Neural cell (in vitro differentiated cells): ENCODE data around the gene ETV7. TPM values are rescaled to one million over a fixed set of nuclear protein-coding genes. Genes with fewer than 3 reads are reported as not detected.

ENCODE experiments used
- H2AFZ ChIP-seq: fragments of 200-600, 300-800 bp; sonication (generic), shearing (Covaris generic); 2 replicates; pipeline ENCODE4 v1.6.0; 2014; ENCODE audit warnings: low read depth, mild to moderate bottlenecking, antibody characterized with exemption, low read length, moderate library complexity
- H3F3A ChIP-seq: fragments of 200-600 bp; shearing (Covaris generic); 2 replicates; pipeline ENCODE4 v1.6.1; 2016; ENCODE audit warnings: mild to moderate bottlenecking, moderate library complexity, mixed read lengths, antibody characterized with exemption, low read length; ENCODE audit not compliant: insufficient read depth, poor library complexity, severe bottlenecking
- H3K27ac ChIP-seq: fragments of 200-600, 300-800 bp; sonication (generic), shearing (Covaris generic); 2 replicates; pipeline ENCODE4 v1.5.1; 2014; ENCODE audit warnings: mild to moderate bottlenecking, low read length, moderate library complexity
- H3K27me3 ChIP-seq: fragments of 300-800, 200-600 bp; sonication (generic), shearing (Covaris generic); 2 replicates; pipeline ENCODE4 v1.6.0; 2014; ENCODE audit warnings: mild to moderate bottlenecking, low read depth, low read length, moderate library complexity; ENCODE audit not compliant: insufficient read depth
- H3K36me3 ChIP-seq: fragments of 300-800, 200-600 bp; sonication (generic), shearing (Covaris generic); 2 replicates; pipeline ENCODE4 v1.5.1; 2014; ENCODE audit warnings: mild to moderate bottlenecking, antibody characterized with exemption, low read length, moderate library complexity; ENCODE audit not compliant: insufficient read depth
- H3K4me2 ChIP-seq: fragments of 300-800, 200-600 bp; sonication (generic), shearing (Covaris generic); 2 replicates; pipeline ENCODE4 v1.6.0; 2014; ENCODE audit warnings: mild to moderate bottlenecking, low read length
- H3K4me3 ChIP-seq: fragments of 300-800, 200-600 bp; sonication (generic), shearing (Covaris generic); 2 replicates; pipeline ENCODE4 v1.5.1; 2014; ENCODE audit warnings: mild to moderate bottlenecking, low read length, moderate library complexity
- H3K79me2 ChIP-seq: fragments of 200-600 bp; shearing (Covaris generic); replicated peaks from 2 replicates; pipeline ENCODE4 v1.6.0; 2014; ENCODE audit warnings: mild to moderate bottlenecking, low read length, moderate library complexity; ENCODE audit not compliant: insufficient read depth
- H3K9ac ChIP-seq: fragments of 300-800, 200-600 bp; sonication (generic), shearing (Covaris generic); 2 replicates; pipeline ENCODE4 v1.6.1; 2016; ENCODE audit warnings: mild to moderate bottlenecking, low read length, mixed read lengths
- H3K9me2 ChIP-seq: fragments of 200-600 bp; shearing (Covaris generic); 2 replicates; pipeline ENCODE4 v1.6.1; 2016; ENCODE audit warnings: mild to moderate bottlenecking, low read length, mixed read lengths; ENCODE audit not compliant: insufficient read depth
- H3K9me3 ChIP-seq: fragments of 200-600, 300-800 bp; sonication (generic), shearing (Covaris generic); 2 replicates; pipeline ENCODE4 v1.6.1; 2016; ENCODE audit warnings: mild to moderate bottlenecking, mixed run types, low read length, moderate library complexity, mixed read lengths
- H4K20me1 ChIP-seq: fragments of 200-600 bp; shearing (Covaris generic); 2 replicates; pipeline ENCODE4 v1.6.1; 2016; ENCODE audit warnings: mild to moderate bottlenecking, mixed run types; ENCODE audit not compliant: insufficient read depth
- EP300 ChIP-seq: fragments of 450-650 bp; conservative IDR thresholded peaks from 2 replicates; pipeline ENCODE4 v1.6.1; 2014; ENCODE audit warnings: antibody characterized with exemption, mild to moderate bottlenecking, moderate library complexity; ENCODE audit not compliant: poor library complexity, severe bottlenecking
- EZH2 ChIP-seq: fragments of 200-600, 300-800 bp; shearing (Covaris generic), sonication (generic); IDR thresholded peaks from 2 replicates; pipeline ENCODE4 v1.6.1; 2014; ENCODE audit warnings: antibody characterized with exemption, low read length, borderline replicate concordance, mild to moderate bottlenecking; ENCODE audit not compliant: insufficient read depth, poor library complexity, severe bottlenecking
- MXI1 ChIP-seq: fragments of 450-650 bp; conservative IDR thresholded peaks from 2 replicates; pipeline ENCODE4 v1.6.1; 2014; ENCODE audit warnings: antibody characterized with exemption, mild to moderate bottlenecking; ENCODE audit not compliant: poor library complexity, severe bottlenecking
- POLR2AphosphoS5 ChIP-seq: IDR thresholded peaks from 2 replicates; pipeline ENCODE4 v1.6.1; 2012
- RAD21 ChIP-seq: fragments of 450-650 bp; conservative IDR thresholded peaks from 2 replicates; pipeline ENCODE4 v1.6.1; 2014; ENCODE audit warnings: antibody characterized with exemption, mild to moderate bottlenecking, moderate library complexity
- SMC3 ChIP-seq: fragments of 450-650 bp; conservative IDR thresholded peaks from 2 replicates; pipeline ENCODE4 v1.6.1; 2014; ENCODE audit warnings: antibody characterized with exemption, mild to moderate bottlenecking, moderate library complexity; ENCODE audit not compliant: poor library complexity
- TAF1 ChIP-seq: IDR thresholded peaks from 2 replicates; pipeline ENCODE4 v1.6.1; 2012; ENCODE audit warnings: low read depth
- polyA plus RNA-seq: library from polyadenylated mRNA; depleted of rRNA; stranded (reverse); fragments of >200 nt; gene quantifications from 2 replicates; pipeline ENCODE4 v1.2.3, GENCODE V29; 2014
- TF ChIP-seq, protein P1 (sequence below): fragments of 450-650 bp; IDR thresholded peaks from 2 replicates; pipeline ENCODE4 v1.5.1; 2014; ENCODE audit warnings: antibody characterized with exemption, mild to moderate bottlenecking, moderate library complexity; ENCODE audit not compliant: poor library complexity, severe bottlenecking
- TF ChIP-seq, protein P2 (sequence below): IDR thresholded peaks from 2 replicates; pipeline ENCODE4 v1.6.1; 2012; ENCODE audit warnings: borderline replicate concordance

ETV7 gene
- polyA plus RNA-seq, 1 donor from 2014 or later, result not detected

DNA sequence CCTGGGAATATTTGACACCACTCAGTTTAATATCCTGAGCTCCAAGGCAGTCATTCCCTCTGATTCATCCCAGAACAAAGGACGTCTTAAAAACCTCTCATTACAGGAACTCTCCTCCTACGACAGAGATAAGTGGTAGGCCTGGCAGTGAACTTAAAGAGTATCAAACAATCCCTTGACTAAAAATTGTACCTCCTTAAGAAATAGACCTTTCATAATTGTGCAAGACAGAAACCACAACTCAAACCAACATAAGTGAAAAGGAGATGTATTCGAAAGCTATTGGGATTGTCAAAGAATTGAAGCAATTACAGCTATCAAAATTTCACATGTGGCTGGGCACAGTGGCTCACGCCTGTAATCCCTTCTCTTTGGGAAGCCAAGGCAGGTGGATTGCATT lies 31.6 kb downstream of the ETV7 start:
- H3K4me2 ChIP-seq, result no peak overlapping the region
- H3K36me3 ChIP-seq, result no peaks in the 10 kb centered on the region
- no peaks in the 10 kb centered on the region for H3K9me3 ChIP-seq
- H3K4me3 ChIP-seq, result no peak overlapping the region
- H3K9me2 ChIP-seq, result no peaks in the 10 kb centered on the region
- H3K9ac ChIP-seq, result no peak overlapping the region
- H3K79me2 ChIP-seq, result no peaks in the 10 kb centered on the region
- H3K27ac ChIP-seq, result no peak overlapping the region
- no peaks in the 10 kb centered on the region for H3K27me3 ChIP-seq
- no peaks in the 10 kb centered on the region for H3F3A ChIP-seq
- TF ChIP-seq SMC3, result no peak
- no peak for TF ChIP-seq EZH2
- no peak for TF ChIP-seq RAD21
- TF ChIP-seq MXI1, result no peak
- TF ChIP-seq POLR2AphosphoS5, result no peak
- TF ChIP-seq, protein P1, sequence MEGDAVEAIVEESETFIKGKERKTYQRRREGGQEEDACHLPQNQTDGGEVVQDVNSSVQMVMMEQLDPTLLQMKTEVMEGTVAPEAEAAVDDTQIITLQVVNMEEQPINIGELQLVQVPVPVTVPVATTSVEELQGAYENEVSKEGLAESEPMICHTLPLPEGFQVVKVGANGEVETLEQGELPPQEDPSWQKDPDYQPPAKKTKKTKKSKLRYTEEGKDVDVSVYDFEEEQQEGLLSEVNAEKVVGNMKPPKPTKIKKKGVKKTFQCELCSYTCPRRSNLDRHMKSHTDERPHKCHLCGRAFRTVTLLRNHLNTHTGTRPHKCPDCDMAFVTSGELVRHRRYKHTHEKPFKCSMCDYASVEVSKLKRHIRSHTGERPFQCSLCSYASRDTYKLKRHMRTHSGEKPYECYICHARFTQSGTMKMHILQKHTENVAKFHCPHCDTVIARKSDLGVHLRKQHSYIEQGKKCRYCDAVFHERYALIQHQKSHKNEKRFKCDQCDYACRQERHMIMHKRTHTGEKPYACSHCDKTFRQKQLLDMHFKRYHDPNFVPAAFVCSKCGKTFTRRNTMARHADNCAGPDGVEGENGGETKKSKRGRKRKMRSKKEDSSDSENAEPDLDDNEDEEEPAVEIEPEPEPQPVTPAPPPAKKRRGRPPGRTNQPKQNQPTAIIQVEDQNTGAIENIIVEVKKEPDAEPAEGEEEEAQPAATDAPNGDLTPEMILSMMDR, result no peak
- no peak overlapping the region for H2AFZ ChIP-seq
- H4K20me1 ChIP-seq, result no peaks in the 10 kb centered on the region

DNA sequence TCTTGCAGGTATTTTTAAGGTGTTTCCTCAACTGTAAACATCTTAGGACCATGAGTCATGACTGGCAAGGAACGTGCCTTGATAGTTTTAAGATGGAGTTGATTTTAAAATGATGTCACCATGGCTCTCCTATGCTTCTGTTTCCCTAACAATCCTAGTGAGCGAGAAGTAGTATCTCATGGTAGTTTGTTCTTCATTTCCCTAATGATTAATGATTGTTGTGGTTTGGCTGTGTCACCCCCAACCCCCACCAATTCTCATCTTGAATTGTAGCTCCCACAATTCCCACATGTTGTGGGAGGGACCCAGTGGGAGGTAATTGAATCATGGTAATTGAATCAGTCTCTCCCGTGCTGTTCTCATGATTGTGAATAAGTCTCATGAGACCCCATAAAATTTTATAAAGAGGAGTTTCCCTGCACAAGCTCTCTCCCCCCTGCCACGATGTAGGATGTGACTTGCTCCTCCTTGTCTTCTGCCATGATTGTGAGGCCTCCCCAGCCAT lies 34.0 kb downstream of the ETV7 start:
- H3K4me3 ChIP-seq, result no peak overlapping the region
- TF ChIP-seq RAD21, result no peak
- TF ChIP-seq, protein P1, result no peak
- no peak for TF ChIP-seq MXI1
- no peak for TF ChIP-seq EP300
- no peak for TF ChIP-seq EZH2
- TF ChIP-seq TAF1, result no peak
- no peaks in the 10 kb centered on the region for H3F3A ChIP-seq
- H3K27me3 ChIP-seq, result no peaks in the 10 kb centered on the region
- no peak overlapping the region for H3K9ac ChIP-seq
- no peaks in the 10 kb centered on the region for H3K36me3 ChIP-seq
- no peak overlapping the region for H3K4me2 ChIP-seq
- H3K27ac ChIP-seq, result no peak overlapping the region
- no peaks in the 10 kb centered on the region for H3K79me2 ChIP-seq
- no peaks in the 10 kb centered on the region for H3K9me2 ChIP-seq
- no peaks in the 10 kb centered on the region for H3K9me3 ChIP-seq
- H4K20me1 ChIP-seq, result no peaks in the 10 kb centered on the region
- H2AFZ ChIP-seq, result no peak overlapping the region

DNA sequence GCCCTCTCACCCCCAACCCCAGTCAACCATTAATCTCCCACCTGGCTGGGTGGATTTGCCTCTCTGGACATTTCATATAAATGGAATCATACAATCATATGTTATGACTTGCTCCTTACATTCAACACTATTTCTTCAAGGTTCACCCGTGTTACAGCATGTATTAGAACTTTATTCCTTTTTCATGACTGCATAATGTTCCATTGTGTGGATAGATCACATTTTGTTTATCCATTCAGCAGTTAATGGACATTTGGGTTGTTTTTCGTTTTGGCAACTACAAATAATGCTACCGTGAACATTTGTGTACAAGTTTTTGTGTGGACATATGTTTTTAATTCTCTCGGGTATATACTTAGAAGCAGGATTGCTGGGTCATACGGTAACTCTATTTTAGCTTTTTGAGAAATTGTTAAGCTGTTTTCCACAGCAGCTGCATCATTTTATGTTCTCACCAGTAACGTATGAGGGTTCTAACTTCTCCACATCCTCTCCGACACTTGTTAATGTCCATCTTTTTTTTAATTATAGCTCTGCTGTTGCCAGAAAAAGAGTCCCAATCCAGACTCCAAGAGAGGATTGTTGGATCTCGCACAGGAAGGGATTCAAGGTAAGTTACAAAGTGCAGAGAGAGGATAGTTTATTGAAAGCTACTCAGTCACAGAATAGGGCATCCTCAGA lies 34.9 kb downstream of the ETV7 start:
- H3K4me2 ChIP-seq, result no peak overlapping the region
- no peak overlapping the region for H3K27ac ChIP-seq

More for the DNA sequence above, 34.9 kb downstream of the ETV7 start:
- Histone ChIP-seq H3K79me2 (no peaks in the 10 kb centered on the region), H3K9ac (no peak overlapping the region), H3K9me2 (no peaks in the 10 kb centered on the region), H4K20me1 (no peaks in the 10 kb centered on the region), H3K27me3 (no peaks in the 10 kb centered on the region), H3K4me3 (no peak overlapping the region), H3F3A (no peaks in the 10 kb centered on the region), H3K36me3 (no peaks in the 10 kb centered on the region), H3K9me3 (no peaks in the 10 kb centered on the region), H2AFZ (no peak overlapping the region)
- TF ChIP-seq EP300 (no peak), POLR2AphosphoS5 (no peak), RAD21 (no peak), MXI1 (no peak), EZH2 (no peak), TAF1 (no peak), SMC3 (no peak)
- TF ChIP-seq, protein P1, result no peak
- TF ChIP-seq, protein P2, sequence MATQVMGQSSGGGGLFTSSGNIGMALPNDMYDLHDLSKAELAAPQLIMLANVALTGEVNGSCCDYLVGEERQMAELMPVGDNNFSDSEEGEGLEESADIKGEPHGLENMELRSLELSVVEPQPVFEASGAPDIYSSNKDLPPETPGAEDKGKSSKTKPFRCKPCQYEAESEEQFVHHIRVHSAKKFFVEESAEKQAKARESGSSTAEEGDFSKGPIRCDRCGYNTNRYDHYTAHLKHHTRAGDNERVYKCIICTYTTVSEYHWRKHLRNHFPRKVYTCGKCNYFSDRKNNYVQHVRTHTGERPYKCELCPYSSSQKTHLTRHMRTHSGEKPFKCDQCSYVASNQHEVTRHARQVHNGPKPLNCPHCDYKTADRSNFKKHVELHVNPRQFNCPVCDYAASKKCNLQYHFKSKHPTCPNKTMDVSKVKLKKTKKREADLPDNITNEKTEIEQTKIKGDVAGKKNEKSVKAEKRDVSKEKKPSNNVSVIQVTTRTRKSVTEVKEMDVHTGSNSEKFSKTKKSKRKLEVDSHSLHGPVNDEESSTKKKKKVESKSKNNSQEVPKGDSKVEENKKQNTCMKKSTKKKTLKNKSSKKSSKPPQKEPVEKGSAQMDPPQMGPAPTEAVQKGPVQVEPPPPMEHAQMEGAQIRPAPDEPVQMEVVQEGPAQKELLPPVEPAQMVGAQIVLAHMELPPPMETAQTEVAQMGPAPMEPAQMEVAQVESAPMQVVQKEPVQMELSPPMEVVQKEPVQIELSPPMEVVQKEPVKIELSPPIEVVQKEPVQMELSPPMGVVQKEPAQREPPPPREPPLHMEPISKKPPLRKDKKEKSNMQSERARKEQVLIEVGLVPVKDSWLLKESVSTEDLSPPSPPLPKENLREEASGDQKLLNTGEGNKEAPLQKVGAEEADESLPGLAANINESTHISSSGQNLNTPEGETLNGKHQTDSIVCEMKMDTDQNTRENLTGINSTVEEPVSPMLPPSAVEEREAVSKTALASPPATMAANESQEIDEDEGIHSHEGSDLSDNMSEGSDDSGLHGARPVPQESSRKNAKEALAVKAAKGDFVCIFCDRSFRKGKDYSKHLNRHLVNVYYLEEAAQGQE, result no peak
